ENCODE results near the gene MRPL24. TPM values are rescaled to one million over a fixed set of nuclear protein-coding genes. Genes with fewer than 3 reads are reported as not detected.

MRPL24 gene
- total and polyA plus RNA-seq, 2 of the 13 experiments (the other 11 are each of a cell fraction or from before 2014, with no cell fraction given): 38.1 to 42.9 TPM

GRCh38 chr1:156721535-156721934, 19.4 kb downstream of the MRPL24 start:
- Histone ChIP-seq H3K4me1 (ENCODE audit: insufficient read depth, low read length) (peaks cover 25% of the 10 kb centered on the region), H2AFZ (ENCODE audit: low read length) (no peak overlapping the region), H3K9me3 (ENCODE audit: low read length) (no peaks in the 10 kb centered on the region), H3K36me3 (replicated peaks in 1 of 2; ENCODE audit: control insufficient read depth in 1 of 2, insufficient read depth in 2 of 2, low read length in 2 of 2) (peaks cover 14 to 35% of the 10 kb centered on the region in 2 experiments), H4K20me1 (ENCODE audit: insufficient read depth, low read length) (peaks cover 17% of the 10 kb centered on the region), H3K27me3 (ENCODE audit: control insufficient read depth in 1 of 2, insufficient read depth in 2 of 2, low read length in 2 of 2) (no peaks in the 10 kb centered on the region), H3K79me2 (ENCODE audit: insufficient read depth, low read length) (peaks cover 30% of the 10 kb centered on the region), H3K4me2 (ENCODE audit: low read depth, low read length) (no peak overlapping the region), H3K27ac (ENCODE audit: extremely low read length, insufficient read depth, low read length) (no peak overlapping the region), H3K4me3 (replicated peaks in 1 of 3; ENCODE audit: insufficient read depth in 1 of 3, low read depth in 2 of 3, low read length in 3 of 3) (no peak overlapping the region), H3K9ac (ENCODE audit: insufficient read depth, low read depth, low read length) (no peak overlapping the region)
- DNase-seq (ENCODE audit: low spot score) (no peak), ATAC-seq (no peak), FAIRE-seq (no peak)
- ChIA-PET POLR2A (interaction anchor here (0.9 kb wide), 1 partner anchor 15 kb away, joined by 3 read pairs; no protein-coding TSS in a partner anchor), CTCF (ENCODE audit: low intra/inter-chr PET ratio, low total read pairs) (no interaction called here)
- in situ Hi-C loops (cut with HindIII; ENCODE audit: extremely low pct_ligation_motif_present, low pct_unique_long_range_greater_than_20kb): no loop called here
- WGBS (ENCODE audit: low lambda C conversion rate): 100% methylated on average over 4 of the region's 4 CpGs
- no TSS peak for BruUV-seq (replicated peaks)
- intact Hi-C loops (cut with micrococcal nuclease; ENCODE audit: unreplicated experiment): loop anchor here (10.0 kb wide), 1 partner anchor 57 kb away; no protein-coding TSS in a partner anchor
- TF ChIP-seq BCL6 (CRISPR knock-in tag; IDR thresholded peaks at IDR 0.05) (no peak), ELF3 (CRISPR knock-in tag; IDR thresholded peaks at IDR 0.05) (no peak), BORCS8-MEF2B (CRISPR knock-in tag; IDR thresholded peaks at IDR 0.05) (no peak), ZKSCAN8 (CRISPR knock-in tag; IDR thresholded peaks at IDR 0.05; ENCODE audit: borderline replicate concordance) (no peak), SNAPC4 (CRISPR knock-in tag; IDR thresholded peaks at IDR 0.05) (no peak), ZNF782 (CRISPR knock-in tag; IDR thresholded peaks at IDR 0.05; ENCODE audit: borderline replicate concordance) (no peak), UBTF (CRISPR knock-in tag; IDR thresholded peaks at IDR 0.05) (no peak), CBFB (CRISPR knock-in tag; IDR thresholded peaks at IDR 0.05) (no peak), TEAD2 (CRISPR knock-in tag; IDR thresholded peaks at IDR 0.05) (no peak), ZNF225 (CRISPR knock-in tag; IDR thresholded peaks at IDR 0.05) (no peak), ZSCAN9 (CRISPR knock-in tag; IDR thresholded peaks at IDR 0.05; ENCODE audit: borderline replicate concordance) (no peak), ZBTB39 (CRISPR knock-in tag; IDR thresholded peaks at IDR 0.05) (no peak), SETDB1 (CRISPR knock-in tag; IDR thresholded peaks at IDR 0.05; ENCODE audit: borderline replicate concordance) (no peak)

All from HepG2 (cell line).